Esophagus squamous epithelium (tissue), 5 donors: ENCODE data around the gene CEP85L. TPM values are rescaled to one million over a fixed set of nuclear protein-coding genes. Genes with fewer than 3 reads are reported as not detected.

Experiments used
- DNase-seq: peaks from one replicate; lab custom pipeline; 2025; lab: John Stamatoyannopoulos, UW
- H3K27ac ChIP-seq, 4 donors: fragments of 200-600 bp; sonication (generic); one replicate each; pipeline ENCODE4 v1.5.1; 2016 to 2019; ENCODE audit warnings: mild to moderate bottlenecking in 1 of 4
- H3K27me3 ChIP-seq, 4 donors: fragments of 200-600 bp; sonication (generic); 1 replicate in 3 of 4; 2 replicates in 1 of 4; pipeline versions ENCODE4 v1.5.1 to v1.6.0; 2017 to 2021; ENCODE audit warnings: antibody characterized with exemption in 1 of 4
- H3K36me3 ChIP-seq, 3 donors: fragments of 200-600 bp; sonication (generic); one replicate each; pipeline ENCODE4 v1.5.1; 2016 to 2019
- H3K4me1 ChIP-seq, 3 donors: fragments of 200-600 bp; sonication (generic); one replicate each; pipeline ENCODE4 v1.5.1; 2017 to 2019
- H3K4me3 ChIP-seq, 4 donors: fragments of 200-600 bp; sonication (generic); 1 replicate in 3 of 4; 2 replicates in 1 of 4; pipeline ENCODE4 v1.5.1; 2016 to 2019; ENCODE audit warnings: mild to moderate bottlenecking in 2 of 4, moderate library complexity in 1 of 4
- H3K9me3 ChIP-seq, 3 donors: fragments of 200-600 bp; sonication (generic); one replicate each; pipeline ENCODE4 v1.5.1; 2016 to 2019
- POLR2A ChIP-seq, 4 donors: fragments of 450-650 bp; IDR thresholded peaks; one replicate each; pipeline ENCODE4 v1.6.1; 2017; ENCODE audit warnings: antibody characterized with exemption in 4 of 4, mild to moderate bottlenecking in 4 of 4, moderate library complexity in 3 of 4
- whole genome bisulfite sequencing, 2 donors: methylation state at CpG; one replicate each; pipeline ENCODE4 v1.1.5; 2018; 5-methylcytosine and 5-hydroxymethylcytosine counted together
- intact Hi-C: fragments of 100-400 bp; cut with DNase I; formaldehyde crosslinking; loops from one replicate; pipeline ENCODE4 v1.15.0; 2022
- total RNA-seq, 4 donors: library from RNA; depleted of rRNA; stranded (reverse); fragments of >200 nt; gene quantifications; one replicate each; pipeline ENCODE4 v1.1.0, GENCODE V29; 2016
- TF ChIP-seq, protein P1 (sequence below), 6 experiments: fragments of 450-650 bp in 4 of 6; fragments of 200-600 bp in 2 of 6; sonication (generic) in 2 of 6; IDR thresholded peaks; one replicate each; pipeline ENCODE4 v1.5.1; 2016 to 2019; ENCODE audit warnings: antibody characterized with exemption in 6 of 6, mild to moderate bottlenecking in 4 of 6, moderate library complexity in 4 of 6
- donor health status: DM: yes; HTN: yes; CAD: no.

Gene CEP85L
- total RNA-seq, 4 donors from 2014 or later: 1.3 to 9.2 (median 5.3) TPM

DNA sequence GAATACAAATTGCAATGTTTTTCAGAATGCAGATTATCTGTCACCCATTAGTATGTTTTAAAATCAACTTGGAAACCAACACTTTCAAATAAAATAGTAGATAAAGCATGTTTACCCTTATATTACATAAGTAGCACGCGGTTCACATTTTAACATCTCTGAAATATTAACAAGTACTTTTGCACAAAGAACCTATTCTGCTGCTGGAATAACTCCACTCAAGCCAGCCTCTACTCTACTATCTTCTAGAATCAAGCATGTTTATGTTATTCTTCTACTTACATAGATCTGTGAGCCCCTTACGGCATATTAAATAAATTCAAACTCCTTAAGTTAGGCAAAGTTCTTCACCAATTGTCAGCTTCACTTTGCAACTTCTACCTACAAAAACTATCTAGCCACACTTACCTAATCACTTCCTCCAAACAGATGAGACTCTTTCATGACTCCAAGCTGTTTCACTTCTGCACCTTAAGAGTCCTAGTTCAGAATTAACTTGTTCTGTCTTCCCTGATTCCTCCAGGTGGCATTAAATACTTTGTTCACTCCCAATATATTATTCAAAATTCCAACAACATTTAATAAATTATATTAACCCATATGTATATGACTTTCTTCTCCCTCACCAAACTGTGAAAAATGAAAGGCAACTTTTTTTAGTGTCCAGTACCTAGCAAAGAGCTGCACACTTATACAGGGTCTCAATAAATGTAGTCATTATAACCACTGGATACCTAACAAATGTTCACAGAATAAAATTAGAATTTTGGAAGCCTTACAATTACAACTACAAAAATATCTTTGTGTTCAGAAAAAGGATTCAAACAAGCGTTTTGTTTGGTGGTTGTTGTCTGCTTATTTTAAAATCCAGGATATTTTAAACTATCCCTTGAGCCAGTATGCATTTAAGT is 12.1 kb downstream of the CEP85L start:
- Histone ChIP-seq H3K27me3 (no peaks in the 10 kb centered on the region), H3K4me3 (no peak overlapping the region), H3K27ac (no peak overlapping the region), H3K9me3 (no peaks in the 10 kb centered on the region), H3K36me3 (no peaks in the 10 kb centered on the region), H3K4me1 (peaks cover 0 to 9% (median 7%) of the 10 kb centered on the region in 3 donors)
- 64 to 73% methylated on average over 4 of the region's 4 CpGs for WGBS, 2 donors
- TF ChIP-seq, protein P1, sequence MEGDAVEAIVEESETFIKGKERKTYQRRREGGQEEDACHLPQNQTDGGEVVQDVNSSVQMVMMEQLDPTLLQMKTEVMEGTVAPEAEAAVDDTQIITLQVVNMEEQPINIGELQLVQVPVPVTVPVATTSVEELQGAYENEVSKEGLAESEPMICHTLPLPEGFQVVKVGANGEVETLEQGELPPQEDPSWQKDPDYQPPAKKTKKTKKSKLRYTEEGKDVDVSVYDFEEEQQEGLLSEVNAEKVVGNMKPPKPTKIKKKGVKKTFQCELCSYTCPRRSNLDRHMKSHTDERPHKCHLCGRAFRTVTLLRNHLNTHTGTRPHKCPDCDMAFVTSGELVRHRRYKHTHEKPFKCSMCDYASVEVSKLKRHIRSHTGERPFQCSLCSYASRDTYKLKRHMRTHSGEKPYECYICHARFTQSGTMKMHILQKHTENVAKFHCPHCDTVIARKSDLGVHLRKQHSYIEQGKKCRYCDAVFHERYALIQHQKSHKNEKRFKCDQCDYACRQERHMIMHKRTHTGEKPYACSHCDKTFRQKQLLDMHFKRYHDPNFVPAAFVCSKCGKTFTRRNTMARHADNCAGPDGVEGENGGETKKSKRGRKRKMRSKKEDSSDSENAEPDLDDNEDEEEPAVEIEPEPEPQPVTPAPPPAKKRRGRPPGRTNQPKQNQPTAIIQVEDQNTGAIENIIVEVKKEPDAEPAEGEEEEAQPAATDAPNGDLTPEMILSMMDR (IDR thresholded peaks at IDR 0.05): no peak
- TF ChIP-seq POLR2A (IDR thresholded peaks at IDR 0.05): no peak
- DNase-seq: no peak
- intact Hi-C loops: no loop called here

DNA sequence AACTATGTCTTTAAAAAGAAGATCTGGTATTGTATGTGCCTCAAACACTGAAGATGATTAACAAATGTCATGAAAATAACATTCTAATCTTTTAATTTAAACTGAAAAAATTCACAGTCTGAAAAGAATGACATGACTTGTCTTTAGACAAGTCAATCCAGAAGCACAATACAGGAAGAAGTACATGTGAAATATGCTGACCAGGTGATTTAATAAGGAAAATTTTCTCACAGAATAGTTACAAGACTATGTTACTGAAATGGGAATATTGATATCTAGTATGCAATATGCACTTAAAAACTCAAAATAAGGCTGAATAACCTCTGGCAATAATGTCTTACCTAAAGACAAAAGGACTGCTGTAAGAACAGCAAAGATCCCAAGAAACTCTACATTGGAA is 13.1 kb downstream of the CEP85L start:
- DNase-seq: no peak
- Histone ChIP-seq H3K27me3 (no peaks in the 10 kb centered on the region), H3K27ac (no peak overlapping the region), H3K4me1 (peaks cover 0 to 9% (median 7%) of the 10 kb centered on the region in 3 donors), H3K4me3 (no peak overlapping the region), H3K9me3 (no peaks in the 10 kb centered on the region), H3K36me3 (no peaks in the 10 kb centered on the region)
- intact Hi-C loops: no loop called here
- TF ChIP-seq, protein P1 (IDR thresholded peaks at IDR 0.05): no peak
- TF ChIP-seq POLR2A (IDR thresholded peaks at IDR 0.05): no peak

DNA sequence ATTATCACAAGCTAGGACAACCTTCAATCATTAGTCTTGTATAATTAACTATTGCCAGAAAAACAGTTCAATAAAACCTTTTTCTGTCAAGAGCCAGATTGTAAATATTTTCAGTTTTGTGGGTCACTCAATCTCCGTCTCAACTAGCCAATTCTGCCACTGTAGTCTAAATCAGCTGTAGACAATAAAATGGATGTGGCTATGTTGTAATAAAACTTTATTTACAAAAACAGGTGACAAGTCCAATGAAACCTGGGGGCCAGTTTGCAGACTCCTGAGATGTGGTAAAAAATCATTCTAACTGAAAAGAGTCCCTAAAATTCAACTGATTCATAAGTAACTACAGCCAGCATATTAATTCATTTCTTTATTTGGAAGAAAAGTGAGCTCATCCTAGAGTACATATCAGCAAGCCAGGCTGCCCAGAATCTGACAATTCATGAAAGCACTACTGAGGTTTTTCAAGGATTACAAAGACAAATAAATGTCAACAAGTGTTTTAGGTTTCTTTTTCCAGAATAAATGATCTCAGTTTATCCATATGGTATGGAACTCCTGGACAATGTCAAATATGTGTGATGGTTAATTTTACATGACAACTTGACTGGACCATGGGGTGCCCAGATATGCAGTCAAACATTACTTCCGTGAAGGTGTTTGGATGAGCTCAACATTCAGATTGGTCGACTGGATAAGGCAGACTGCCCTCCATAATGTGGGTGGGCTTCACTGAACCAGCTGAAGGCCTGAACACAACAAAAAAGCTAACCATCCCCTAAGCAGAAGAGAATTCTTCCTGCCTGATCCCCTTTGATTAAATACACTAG is 15.3 kb downstream of the CEP85L start:
- no peak for DNase-seq
- H3K27me3 ChIP-seq: no peaks in the 10 kb centered on the region
- no peaks in the 10 kb centered on the region for H3K36me3 ChIP-seq
- H3K27ac ChIP-seq: no peak overlapping the region
- peaks cover 0 to 9% (median 7%) of the 10 kb centered on the region in 3 donors for H3K4me1 ChIP-seq
- H3K9me3 ChIP-seq: no peaks in the 10 kb centered on the region
- 89 to 92% methylated on average over 3 of the region's 3 CpGs for WGBS, 2 donors
- intact Hi-C loops: no loop called here
- no peak overlapping the region for H3K4me3 ChIP-seq
- no peak for TF ChIP-seq POLR2A (IDR thresholded peaks at IDR 0.05)

DNA sequence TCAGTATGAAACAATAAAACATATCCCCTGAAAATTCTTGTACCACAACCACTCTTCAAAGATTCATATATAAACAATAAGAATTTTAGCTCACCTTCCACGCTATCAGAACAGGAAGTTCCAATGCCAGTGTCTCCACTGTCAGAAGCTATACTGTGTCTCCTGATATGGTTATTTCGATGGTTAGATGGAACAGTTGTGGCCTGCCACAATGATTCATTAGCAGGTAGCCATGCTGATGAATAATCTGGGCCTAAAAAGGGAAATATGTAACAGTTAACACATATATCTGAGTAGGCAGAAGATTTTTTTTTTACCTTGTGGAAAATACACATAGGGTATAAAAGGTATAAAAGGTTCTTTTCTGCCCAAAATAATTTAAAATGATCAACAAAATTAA is 19.0 kb downstream of the CEP85L start:
- H3K9me3 ChIP-seq: no peaks in the 10 kb centered on the region
- H3K27me3 ChIP-seq: no peaks in the 10 kb centered on the region
- TF ChIP-seq POLR2A (IDR thresholded peaks at IDR 0.05): no peak
- TF ChIP-seq, protein P1 (IDR thresholded peaks at IDR 0.05): no peak
- H3K4me1 ChIP-seq: no peaks in the 10 kb centered on the region
- WGBS, 2 donors: 75 to 77% methylated on average over 2 of the region's 2 CpGs
- H3K36me3 ChIP-seq: no peaks in the 10 kb centered on the region
- H3K4me3 ChIP-seq: no peak overlapping the region
- H3K27ac ChIP-seq: no peak overlapping the region
- no peak for DNase-seq
- intact Hi-C loops: no loop called here

DNA sequence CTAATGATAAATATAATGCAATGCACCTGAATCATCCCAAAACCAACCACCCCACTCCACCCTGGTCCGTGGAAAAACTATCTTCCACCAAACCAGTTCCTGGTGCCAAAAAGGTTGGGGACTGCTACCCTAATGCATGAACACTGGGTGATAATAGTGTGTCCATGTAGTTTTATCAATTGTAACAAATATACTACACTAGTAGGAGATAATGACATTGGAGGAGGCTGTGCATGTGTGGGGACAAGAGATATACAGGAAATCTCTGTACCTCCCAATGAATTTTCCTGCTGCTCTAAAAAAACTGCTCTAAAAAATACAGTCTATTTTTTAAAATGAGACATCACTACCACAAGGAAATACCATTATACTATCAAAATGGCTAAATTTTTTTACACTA is 20.5 kb downstream of the CEP85L start:
- no peak for DNase-seq
- Histone ChIP-seq H3K4me1 (no peaks in the 10 kb centered on the region), H3K4me3 (no peak overlapping the region), H3K36me3 (no peaks in the 10 kb centered on the region), H3K27ac (no peak overlapping the region), H3K27me3 (no peaks in the 10 kb centered on the region), H3K9me3 (no peaks in the 10 kb centered on the region)
- TF ChIP-seq, protein P1 (IDR thresholded peaks at IDR 0.05): no peak
- no peak for TF ChIP-seq POLR2A (IDR thresholded peaks at IDR 0.05)
- intact Hi-C loops: no loop called here
- 89 to 94% methylated on average over 1 of the region's 1 CpG for WGBS, 2 donors
